ENCODE data around the gene DOCK4.

DOCK4 gene

GRCh38 chr7:111836592-111836991 lies 369.6 kb downstream of the DOCK4 start:
- DNase-seq: no peak

GRCh38 chr7:111835066-111835465 lies 371.1 kb downstream of the DOCK4 start:
- no peak for DNase-seq

- no peak for DNase-seq
These were observed 371.8 kb downstream of the DOCK4 start for GRCh38 chr7:111834367-111834766.

GRCh38 chr7:111833466-111833865 lies 372.7 kb downstream of the DOCK4 start:
- no peak for DNase-seq

GRCh38 chr7:111832174-111832573 lies 374.0 kb downstream of the DOCK4 start:
- no peak for DNase-seq

- DNase-seq: no peak
These were observed 377.0 kb downstream of the DOCK4 start for GRCh38 chr7:111829221-111829620.

GRCh38 chr7:111827863-111828504 lies 378.2 kb downstream of the DOCK4 start:
- DNase-seq: no peak

- DNase-seq: no peak
These were observed 381.2 kb downstream of the DOCK4 start for GRCh38 chr7:111825046-111825445.

GRCh38 chr7:111823826-111824225 lies 382.4 kb downstream of the DOCK4 start:
- no peak for DNase-seq

GRCh38 chr7:111821046-111821445 lies 385.2 kb downstream of the DOCK4 start:
- no peak for DNase-seq

GRCh38 chr7:111820621-111821020 lies 385.6 kb downstream of the DOCK4 start:
- DNase-seq: no peak

- no peak for DNase-seq
These were observed 386.1 kb downstream of the DOCK4 start for GRCh38 chr7:111820121-111820520.

GRCh38 chr7:111815354-111815753 lies 390.8 kb downstream of the DOCK4 start:
- no peak for DNase-seq

GRCh38 chr7:111813306-111813705 lies 392.9 kb downstream of the DOCK4 start:
- DNase-seq: no peak

GRCh38 chr7:111806232-111806631 lies 400.0 kb downstream of the DOCK4 start:
- DNase-seq: no peak

GRCh38 chr7:111803015-111803758 lies 403.0 kb downstream of the DOCK4 start:
- no peak for DNase-seq

- no peak for DNase-seq
These were observed 403.9 kb downstream of the DOCK4 start for GRCh38 chr7:111802194-111802772.

- DNase-seq: no peak
These were observed 404.9 kb downstream of the DOCK4 start for GRCh38 chr7:111801277-111801676.

- no peak for DNase-seq
These were observed 409.5 kb downstream of the DOCK4 start for GRCh38 chr7:111796671-111797070.

- DNase-seq: no peak
These were observed 416.3 kb downstream of the DOCK4 start for GRCh38 chr7:111789870-111790269.

- DNase-seq: no peak
These were observed 417.2 kb downstream of the DOCK4 start for GRCh38 chr7:111789048-111789320.

- peak; percentile 10 for DNase-seq
These were observed 417.7 kb downstream of the DOCK4 start for GRCh38 chr7:111788286-111789047.

GRCh38 chr7:111787741-111788140 lies 418.5 kb downstream of the DOCK4 start:
- DNase-seq: no peak

GRCh38 chr7:111787099-111787498 lies 419.1 kb downstream of the DOCK4 start:
- no peak for DNase-seq
